Right kidney (tissue), 1 donor: ENCODE data around the gene LTBP1.

Source experiments
- DNase-seq: peaks from one replicate; pipeline ENCODE4 v3.0.0-alpha.2; 2016

The LTBP1 gene

GRCh38 chr2:33011941-33012340 is 65.2 kb downstream of the LTBP1 start:
- no peak for DNase-seq

GRCh38 chr2:33013684-33014110 is 66.9 kb downstream of the LTBP1 start:
- no peak for DNase-seq

GRCh38 chr2:33014268-33014667 is 67.5 kb downstream of the LTBP1 start:
- DNase-seq: no peak

- no peak for DNase-seq
These were observed 68.8 kb downstream of the LTBP1 start for GRCh38 chr2:33015421-33016142.

- DNase-seq: no peak
These were observed 71.5 kb downstream of the LTBP1 start for GRCh38 chr2:33018271-33018670.

GRCh38 chr2:33019796-33020195 is 73.0 kb downstream of the LTBP1 start:
- no peak for DNase-seq

- DNase-seq: no peak
These were observed 74.1 kb downstream of the LTBP1 start for GRCh38 chr2:33020883-33021282.

- no peak for DNase-seq
These were observed 74.9 kb downstream of the LTBP1 start for GRCh38 chr2:33021542-33022227.

- no peak for DNase-seq
These were observed 75.7 kb downstream of the LTBP1 start for GRCh38 chr2:33022395-33022985.

- DNase-seq: no peak
These were observed 76.4 kb downstream of the LTBP1 start for GRCh38 chr2:33022989-33023727.

GRCh38 chr2:33023728-33024500 is 77.2 kb downstream of the LTBP1 start:
- DNase-seq: no peak

- DNase-seq: no peak
These were observed 78.0 kb downstream of the LTBP1 start for GRCh38 chr2:33024758-33025157.

GRCh38 chr2:33029459-33029858 is 82.7 kb downstream of the LTBP1 start:
- no peak for DNase-seq

GRCh38 chr2:33029926-33030325 is 83.2 kb downstream of the LTBP1 start:
- no peak for DNase-seq

GRCh38 chr2:33030326-33030725 is 83.6 kb downstream of the LTBP1 start:
- no peak for DNase-seq

- DNase-seq: no peak
These were observed 85.5 kb downstream of the LTBP1 start for GRCh38 chr2:33032245-33032644.

- DNase-seq: no peak
These were observed 86.9 kb downstream of the LTBP1 start for GRCh38 chr2:33033606-33034081.

GRCh38 chr2:33034784-33035183 is 88.0 kb downstream of the LTBP1 start:
- no peak for DNase-seq

GRCh38 chr2:33038230-33038629 is 91.5 kb downstream of the LTBP1 start:
- DNase-seq: no peak

GRCh38 chr2:33038799-33039198 is 92.0 kb downstream of the LTBP1 start:
- DNase-seq: no peak

GRCh38 chr2:33040541-33040940 is 93.8 kb downstream of the LTBP1 start:
- no peak for DNase-seq

GRCh38 chr2:33042265-33042664 is 95.5 kb downstream of the LTBP1 start:
- no peak for DNase-seq
